Measurements from ENCODE around the gene CTDSP2. TPM values are rescaled to one million over a fixed set of nuclear protein-coding genes. Genes with fewer than 3 reads are reported as not detected.
"Not testable (repeated sequence)": the region's sequence is repeated elsewhere in the genome, so short reads cannot be mapped to it uniquely, and the experiment has no call there.

Gene CTDSP2
- total RNA-seq, 1 experiment from 2014 or later = 82.7 TPM

DNA sequence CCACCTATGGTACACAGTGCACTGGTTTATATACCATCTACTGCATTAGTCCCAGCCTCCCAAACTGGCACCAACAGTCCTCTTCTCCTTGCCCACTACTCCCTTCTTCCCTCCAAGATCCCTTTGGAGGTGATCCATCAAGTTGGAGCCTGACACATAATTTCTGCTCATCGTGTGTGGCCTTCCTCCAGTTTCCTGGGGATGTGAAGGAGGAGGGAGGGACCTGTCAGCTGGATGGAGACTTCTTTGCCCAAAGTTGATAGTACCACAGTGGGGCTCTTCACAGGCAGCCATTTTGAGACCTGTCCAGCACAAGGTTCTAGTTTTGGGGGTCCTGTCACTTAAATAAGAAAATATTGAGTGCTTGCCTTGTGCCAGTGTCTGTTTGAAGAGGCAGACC lies 17.1 kb upstream of the CTDSP2 start (continued):
- TF ChIP-seq, protein P1, sequence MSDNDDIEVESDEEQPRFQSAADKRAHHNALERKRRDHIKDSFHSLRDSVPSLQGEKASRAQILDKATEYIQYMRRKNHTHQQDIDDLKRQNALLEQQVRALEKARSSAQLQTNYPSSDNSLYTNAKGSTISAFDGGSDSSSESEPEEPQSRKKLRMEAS (IDR thresholded peaks at IDR 0.05) = no peak

DNA sequence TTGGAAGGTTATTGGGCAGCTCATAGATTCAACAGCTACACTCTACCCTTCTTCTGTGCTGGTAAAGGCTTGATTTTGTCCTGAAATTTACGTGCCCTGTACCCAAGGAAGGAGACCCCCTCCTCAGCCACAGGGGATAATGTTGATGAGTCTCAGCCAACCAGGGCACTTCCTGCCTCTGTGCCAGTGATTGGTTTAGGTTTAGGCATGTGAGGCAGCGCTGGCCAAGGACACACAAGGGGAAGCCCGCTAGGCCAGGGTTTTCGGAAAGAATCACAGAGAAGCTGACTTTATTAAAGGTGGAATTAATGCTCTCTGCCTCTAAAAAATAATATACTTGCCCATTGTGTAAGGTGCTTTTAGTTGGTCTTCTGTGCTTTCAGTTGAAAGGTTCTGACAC lies 15.4 kb upstream of the CTDSP2 start:
- H3K79me2 ChIP-seq (ENCODE audit: insufficient read depth, low read length) = no peaks in the 10 kb centered on the region
- BruUV-seq (replicated peaks) = no TSS peak
- ChIA-PET POLR2A (interaction anchor here (1.5 to 2.7 kb wide), 2 partner anchors 15 to 24 kb away, joined by 3 to 20 read pairs; partner anchors contain the start of gene CTDSP2), RAD21 (ENCODE audit: low non-redundant PET in 1 of 2, low total read pairs in 2 of 2, uncharacterized antibody in 2 of 2, unreplicated experiment in 2 of 2) (no interaction called here), CTCF (no interaction called here)
- H3K36me3 ChIP-seq (ENCODE audit: control insufficient read depth in 1 of 2, insufficient read depth in 2 of 2, low read length in 2 of 2) = no peaks in the 10 kb centered on the region
- TF ChIP-seq FOSL1 (IDR thresholded peaks at IDR 0.05; ENCODE audit: low read depth) (no peak), RAD21 (IDR thresholded peaks at IDR 0.05; ENCODE audit: low read depth) (no peak), CEBPB (IDR thresholded peaks at IDR 0.05; ENCODE audit: low read depth) (no peak), POLR2A (IDR thresholded peaks at IDR 0.05; ENCODE audit: borderline replicate concordance, extremely low read depth, insufficient read depth, insufficient read length) (no peak), EZH2phosphoT487 (IDR thresholded peaks at IDR 0.05; ENCODE audit: borderline replicate concordance) (no peak), POLR2AphosphoS5 (IDR thresholded peaks at IDR 0.05; ENCODE audit: low read depth, low read length) (no peak), ZNF274 (IDR thresholded peaks at IDR 0.05; ENCODE audit: low read depth, low read length) (no peak), CTCF (IDR thresholded peaks at IDR 0.05 in 2 of 3, conservative IDR thresholded peaks at IDR 0.05 in 1 of 3; ENCODE audit: borderline replicate concordance in 1 of 3, insufficient read depth in 1 of 3, low read depth in 2 of 3, low read length in 2 of 3) (no peak), YY1 (IDR thresholded peaks at IDR 0.05; ENCODE audit: extremely low read depth, insufficient replicate concordance, low read depth, low read length) (no peak)
- H3K9ac ChIP-seq (ENCODE audit: low read length) = no peak overlapping the region
- peak overlapping the region; percentile 41 for H3K4me2 ChIP-seq (ENCODE audit: low read length)
- no peaks in the 10 kb centered on the region for H4K20me1 ChIP-seq (ENCODE audit: insufficient read depth)
- intact Hi-C loops (cut with micrococcal nuclease) = loop anchor here (2.0 kb wide), 1 partner anchor 15 kb away; the partner anchor contains the start of gene CTDSP2
- peaks cover 13 to 41% of the 10 kb centered on the region in 2 experiments for H3K4me1 ChIP-seq (ENCODE audit: control insufficient read depth in 1 of 2, insufficient read depth in 2 of 2, low read length in 2 of 2)
- no peaks in the 10 kb centered on the region for H3K9me3 ChIP-seq (ENCODE audit: control insufficient read depth in 1 of 2, insufficient read depth in 1 of 2, low read depth in 1 of 2, low read length in 2 of 2)
- H3K27me3 ChIP-seq (ENCODE audit: insufficient read depth, low read length) = no peaks in the 10 kb centered on the region
- ATAC-seq = no peak
- no peak overlapping the region for H3K4me3 ChIP-seq (replicated peaks in 1 of 2; ENCODE audit: low read depth in 1 of 2, low read length in 2 of 2)
- no peak for DNase-seq (ENCODE audit: low read depth, low spot score)
- no peak overlapping the region for H3K27ac ChIP-seq (ENCODE audit: low read depth, low read length)
- peak overlapping the region; percentile 46 for H2AFZ ChIP-seq (ENCODE audit: low read depth, low read length, poor library complexity, severe bottlenecking)
- H3K9me2 ChIP-seq (ENCODE audit: insufficient read depth) = no peaks in the 10 kb centered on the region

- CTCF ChIA-PET = not testable (repeated sequence)
These were observed 14.4 kb upstream of the CTDSP2 start for GRCh38 chr12:57860883-57861282.

More at GRCh38 chr12:57860883-57861282, 14.4 kb upstream of the CTDSP2 start:
- H3K36me3 ChIP-seq (ENCODE audit: control insufficient read depth in 1 of 2, insufficient read depth in 2 of 2, low read length in 2 of 2); H4K20me1 ChIP-seq (ENCODE audit: insufficient read depth); H3K79me2 ChIP-seq (ENCODE audit: insufficient read depth, low read length); RAD21 ChIA-PET (ENCODE audit: low non-redundant PET in 1 of 2, low total read pairs in 2 of 2, uncharacterized antibody in 2 of 2, unreplicated experiment in 2 of 2); H3K4me3 ChIP-seq (replicated peaks in 1 of 2; ENCODE audit: low read depth in 1 of 2, low read length in 2 of 2); H3K4me2 ChIP-seq (ENCODE audit: low read length); DNase-seq (ENCODE audit: low read depth, low spot score); H3K9ac ChIP-seq (ENCODE audit: low read length); H3K9me3 ChIP-seq (ENCODE audit: control insufficient read depth in 1 of 2, insufficient read depth in 1 of 2, low read depth in 1 of 2, low read length in 2 of 2); H2AFZ ChIP-seq (ENCODE audit: low read depth, low read length, poor library complexity, severe bottlenecking); H3K27me3 ChIP-seq (ENCODE audit: insufficient read depth, low read length); BruUV-seq (replicated peaks); ATAC-seq; H3K9me2 ChIP-seq (ENCODE audit: insufficient read depth); intact Hi-C loops (cut with micrococcal nuclease); H3K27ac ChIP-seq (ENCODE audit: low read depth, low read length): not testable (repeated sequence)
- H3K4me1 ChIP-seq (ENCODE audit: control insufficient read depth in 1 of 2, insufficient read depth in 2 of 2, low read length in 2 of 2) = peaks cover 12 to 38% of the 10 kb centered on the region in 2 experiments
- POLR2A ChIA-PET = interaction anchor here (1.5 to 2.7 kb wide), 2 partner anchors 14 to 23 kb away, joined by 3 to 20 read pairs; partner anchors contain the start of gene CTDSP2

Measured in HCT116 (cell line).